ENCODE measurements around the gene DAB1.
"Not testable (repeated sequence)": the region's sequence is repeated elsewhere in the genome, so short reads cannot be mapped to it uniquely, and the experiment has no call there.

Gene DAB1

DNA sequence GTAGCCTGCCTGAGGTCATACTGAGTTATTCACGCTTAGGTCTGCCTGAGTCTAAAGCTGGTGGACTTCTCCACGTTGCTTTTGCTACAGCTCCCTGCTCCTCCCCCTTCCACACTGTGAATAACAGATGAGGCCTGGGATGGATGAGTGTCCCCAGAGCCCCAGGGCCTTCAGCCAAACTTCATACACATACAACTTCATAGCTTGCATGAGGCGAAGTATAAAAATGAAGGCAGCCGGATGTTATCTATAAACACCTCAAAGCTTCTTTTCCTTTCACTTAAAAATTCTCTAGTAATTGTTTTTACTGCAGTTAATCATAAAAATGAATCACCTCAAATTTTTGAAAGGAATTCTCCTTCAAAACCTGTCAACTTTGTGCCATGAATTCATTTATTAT, 70.2 kb downstream of the DAB1 start:
- no peak for DNase-seq

DNA sequence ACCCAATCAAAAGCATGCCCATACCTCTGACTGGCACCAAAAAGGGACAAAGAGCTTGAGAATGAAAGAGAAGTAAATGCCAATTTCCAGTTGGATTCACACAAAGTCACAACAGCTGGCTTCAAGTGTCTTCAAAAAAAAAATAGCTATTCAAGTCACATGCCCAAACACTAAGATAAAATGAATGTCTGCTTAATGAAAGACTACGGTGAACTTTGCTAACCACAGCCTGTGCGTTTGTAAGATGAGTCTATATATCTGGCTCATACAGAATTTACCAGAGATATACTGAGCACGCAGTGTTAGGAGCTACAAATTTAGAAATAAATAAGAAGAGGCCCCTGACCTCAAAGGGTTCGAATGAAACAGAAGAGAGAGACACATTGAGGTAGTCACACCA, 73.2 kb downstream of the DAB1 start:
- DNase-seq: no peak

DNA sequence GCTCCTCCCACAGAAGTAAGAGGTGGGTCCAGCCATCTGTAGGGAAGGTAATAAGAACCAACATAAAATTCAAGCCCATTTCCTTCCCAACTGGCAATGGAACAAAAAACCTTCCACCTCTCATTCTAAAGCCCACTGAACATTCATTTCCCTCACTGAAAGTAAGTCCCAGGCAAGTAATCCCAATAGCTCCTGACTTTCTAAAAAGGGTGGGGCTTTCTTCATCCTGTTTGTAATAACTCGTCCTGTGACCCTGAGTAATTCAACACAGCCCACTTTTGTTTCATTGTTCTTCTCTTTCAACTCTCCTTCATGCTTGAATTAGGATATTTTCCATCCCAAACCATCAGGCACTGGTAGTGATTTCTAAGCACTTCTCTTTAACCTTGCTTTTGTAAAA, 74.9 kb downstream of the DAB1 start:
- no peak for DNase-seq

DNA sequence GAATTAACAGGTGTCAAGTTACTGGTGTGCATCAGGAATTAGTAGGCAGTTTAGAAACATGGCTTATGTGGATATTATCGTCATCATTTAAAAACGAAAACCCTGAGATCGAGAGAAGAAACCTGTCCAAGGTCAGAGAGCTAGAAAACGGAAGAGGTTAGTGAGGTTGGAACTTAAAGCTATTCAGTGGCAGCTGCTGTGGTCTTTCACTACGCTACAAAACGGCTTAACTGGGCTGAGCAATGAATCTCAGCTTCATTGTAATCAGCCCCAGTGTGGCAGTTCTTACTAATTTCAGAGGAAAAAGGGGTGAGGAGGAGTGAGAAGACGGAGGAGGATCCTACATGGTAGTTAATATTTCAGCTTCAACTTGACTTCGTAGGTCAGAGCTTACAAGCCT, 77.9 kb downstream of the DAB1 start:
- no peak for DNase-seq

DNA sequence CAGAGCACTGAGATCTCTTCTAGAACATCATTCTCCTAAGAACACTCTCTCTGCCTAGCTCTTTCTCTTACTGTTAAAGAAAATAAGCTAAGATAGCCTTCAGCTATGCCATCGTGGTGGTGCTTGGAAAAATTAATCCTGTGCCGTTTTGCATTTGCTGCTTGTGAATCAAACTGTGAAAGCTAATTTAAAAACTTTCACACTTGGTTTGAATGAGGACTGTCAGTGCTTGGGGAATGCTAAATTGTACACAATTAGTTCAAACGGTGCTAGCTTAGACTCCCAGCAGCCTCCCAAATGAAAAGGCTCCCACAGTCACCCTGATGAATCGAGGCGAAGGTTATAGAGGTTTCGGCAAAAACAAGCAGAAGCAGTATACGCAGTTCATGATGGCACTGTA, 79.6 kb downstream of the DAB1 start:
- DNase-seq: no peak

DNA sequence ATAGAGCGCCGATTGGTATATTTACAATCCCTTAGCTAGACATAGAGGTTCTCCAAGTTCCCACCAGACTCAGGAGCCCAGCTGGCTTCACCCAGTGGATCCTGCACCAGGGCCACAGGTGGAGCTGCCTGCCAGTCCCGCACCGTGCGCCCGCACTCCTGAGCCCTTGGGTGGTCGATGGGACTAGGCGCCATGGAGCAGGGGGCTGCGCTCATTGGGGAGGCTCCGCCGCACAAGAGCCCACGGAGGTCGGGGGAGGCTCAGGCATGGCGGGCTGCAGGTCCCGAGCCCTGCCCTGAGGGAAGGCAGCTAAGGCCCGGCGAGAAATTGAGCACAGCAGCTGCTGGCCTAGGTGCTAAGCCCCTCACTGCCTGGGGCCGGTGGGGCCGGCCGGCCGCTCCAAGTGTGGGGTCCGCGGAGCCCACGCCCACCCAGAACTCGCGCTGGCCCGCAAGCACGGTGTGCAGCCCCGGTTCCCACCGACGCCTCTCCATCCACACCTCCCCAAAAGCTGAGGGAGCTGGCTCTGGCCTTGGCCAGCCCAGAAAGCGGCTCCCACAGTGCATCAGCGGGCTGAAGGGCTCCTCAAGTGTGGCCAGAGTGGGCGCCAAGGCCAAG, 80.5 kb downstream of the DAB1 start:
- not testable (repeated sequence) for DNase-seq

DNA sequence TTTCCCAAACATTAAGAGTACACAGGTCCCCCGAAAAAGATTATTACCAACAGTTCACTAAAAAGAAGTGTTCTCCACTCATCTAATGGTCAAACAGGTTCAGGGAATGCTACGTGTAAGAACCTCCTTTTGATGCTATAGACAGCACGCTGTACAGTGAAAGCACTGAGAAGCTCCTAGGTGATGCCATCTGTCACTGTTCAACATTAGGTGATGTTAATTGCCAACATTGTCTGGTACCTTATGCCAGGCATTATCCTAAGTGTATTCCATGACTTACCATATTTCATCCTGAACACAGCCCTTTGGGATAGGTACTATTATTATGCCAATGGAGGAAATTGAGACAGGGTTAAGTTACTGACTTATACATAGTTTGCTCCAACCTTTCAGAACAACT, 82.1 kb downstream of the DAB1 start:
- DNase-seq: no peak

DNA sequence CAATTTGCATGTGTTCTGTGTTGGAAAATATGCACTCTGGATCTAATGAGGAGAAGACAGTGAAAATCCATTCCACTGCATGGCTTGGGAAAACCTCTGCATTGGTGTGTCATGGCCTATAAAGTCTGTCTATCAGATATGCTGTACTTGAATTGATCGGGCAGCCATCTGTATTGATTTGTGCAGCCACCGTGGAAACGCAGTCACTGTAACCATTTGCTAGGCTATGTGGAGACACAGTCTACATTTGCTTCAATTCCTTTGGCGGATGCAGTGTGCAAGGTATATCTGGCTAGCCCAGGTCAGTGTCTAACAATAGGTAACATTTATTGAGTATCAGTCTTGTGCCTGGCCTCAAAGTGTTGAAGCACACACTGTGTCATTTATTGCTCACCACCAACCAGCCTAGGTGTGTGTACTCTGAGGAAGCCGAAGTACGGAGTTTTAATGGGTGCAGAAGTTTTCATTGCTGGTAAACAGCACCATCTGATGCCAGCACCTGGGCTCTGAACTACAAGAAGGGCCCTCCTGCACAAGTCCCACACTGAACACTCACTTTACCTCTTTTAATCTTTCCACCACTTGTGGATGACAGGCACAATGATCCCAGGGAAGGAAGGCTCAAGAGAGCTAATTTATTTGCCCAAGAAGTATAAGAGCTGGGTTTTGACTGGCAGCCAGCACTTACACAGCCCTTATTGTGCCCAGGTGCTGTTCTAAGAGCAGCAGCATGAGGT, 83.4 kb downstream of the DAB1 start:
- DNase-seq: no peak

DNA sequence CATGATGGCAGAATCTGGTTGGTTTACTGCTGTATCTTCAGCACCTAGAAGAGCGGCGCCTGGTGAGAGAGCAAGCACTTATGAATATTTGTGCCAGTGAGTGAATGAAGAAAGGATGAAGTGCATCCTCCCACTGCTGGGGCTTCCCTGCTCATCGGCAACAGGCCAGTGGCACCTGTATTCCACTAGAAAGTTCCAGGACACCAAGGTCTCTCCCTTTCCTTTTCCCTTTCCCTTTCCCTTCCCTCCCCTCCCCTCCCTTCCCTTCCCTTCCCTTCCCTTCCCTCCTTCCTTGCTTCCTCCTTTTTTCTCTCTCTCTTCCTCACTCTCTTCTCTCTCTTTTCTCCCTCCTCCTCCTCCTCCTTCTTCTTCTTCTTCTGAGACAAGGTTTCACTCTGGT, 86.2 kb downstream of the DAB1 start:
- no peak for DNase-seq

DNA sequence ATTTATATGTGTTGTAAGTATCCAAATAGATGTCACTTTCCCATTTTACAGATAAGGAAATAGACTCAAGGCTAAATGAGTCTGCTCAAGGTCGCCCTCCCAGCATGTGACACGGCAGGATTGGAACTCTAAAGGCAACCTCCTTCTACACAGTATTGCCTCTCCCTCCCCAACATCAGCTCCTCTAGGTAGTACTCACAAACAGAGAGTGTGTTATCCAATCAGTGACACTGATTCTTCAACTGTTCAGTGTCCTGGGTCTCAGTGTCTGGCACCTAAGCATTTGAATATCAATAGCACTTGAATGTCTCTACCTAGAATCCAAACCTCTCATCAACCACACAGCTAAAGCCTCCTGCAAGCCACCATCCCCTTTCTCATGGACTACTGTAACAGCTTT, 87.1 kb downstream of the DAB1 start:
- no peak for DNase-seq

DNA sequence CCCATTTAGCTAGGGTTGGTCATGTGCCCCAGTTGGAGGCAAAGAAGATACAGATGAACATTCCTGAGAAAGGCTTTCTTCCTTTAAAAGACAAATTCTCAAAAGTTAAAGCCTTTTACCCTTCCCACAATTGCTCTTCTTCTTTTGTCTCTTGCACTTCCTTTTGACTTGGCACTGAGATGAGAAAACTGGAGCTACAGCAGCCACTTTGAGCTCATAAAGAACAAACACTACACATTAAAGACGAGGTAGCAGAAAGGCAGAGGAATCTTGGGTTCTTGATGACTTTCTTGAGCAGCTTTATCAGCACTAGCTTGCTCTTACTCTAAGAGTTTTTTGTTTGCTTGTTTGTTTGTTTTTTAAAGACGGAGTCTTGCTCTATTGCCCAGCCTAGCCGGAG, 92.2 kb downstream of the DAB1 start:
- DNase-seq: no peak

DNA sequence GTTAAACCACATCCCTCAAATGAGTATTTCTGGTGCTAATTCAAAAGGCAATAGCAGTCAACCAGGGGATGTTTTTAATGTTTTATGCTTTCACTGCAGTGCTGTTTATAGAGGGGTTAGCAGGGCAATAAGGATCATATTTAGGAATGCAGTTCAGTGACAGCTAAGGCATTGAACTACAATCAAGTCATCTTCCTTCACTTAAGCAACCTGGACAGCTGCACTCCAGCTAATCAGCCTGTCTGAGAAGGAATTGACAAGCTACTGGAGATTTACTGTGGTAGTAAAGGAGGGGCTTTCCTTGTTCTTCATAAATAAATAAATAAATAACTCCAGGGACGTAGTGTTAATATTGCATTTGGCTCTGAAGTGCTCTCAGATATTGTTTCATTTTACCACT, 93.9 kb downstream of the DAB1 start:
- DNase-seq: no peak

DNA sequence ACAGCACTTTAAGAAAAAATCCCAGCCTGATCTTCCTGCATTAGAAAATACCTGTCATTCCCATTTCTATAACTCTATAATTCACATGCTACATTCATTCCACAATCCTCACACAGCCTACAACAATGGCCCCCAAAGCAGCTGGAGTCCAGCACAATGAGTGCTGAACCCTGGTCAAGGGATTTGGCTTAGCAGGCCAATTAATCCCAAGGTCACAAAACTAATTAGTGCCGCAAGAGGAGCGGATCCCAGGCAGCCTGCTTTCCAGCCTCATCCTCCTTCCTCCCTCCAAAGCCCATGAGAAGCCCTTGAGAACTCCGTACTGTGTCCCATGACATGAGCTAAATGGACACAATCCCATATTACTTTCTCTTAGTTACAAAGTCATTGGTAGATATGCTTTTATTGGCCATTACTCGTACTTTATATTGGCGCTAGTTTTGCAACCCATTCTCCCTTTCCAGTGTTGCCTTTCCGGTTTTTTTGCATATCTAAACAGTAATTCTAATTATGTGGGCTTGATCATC, 94.8 kb downstream of the DAB1 start:
- no peak for DNase-seq

DNA sequence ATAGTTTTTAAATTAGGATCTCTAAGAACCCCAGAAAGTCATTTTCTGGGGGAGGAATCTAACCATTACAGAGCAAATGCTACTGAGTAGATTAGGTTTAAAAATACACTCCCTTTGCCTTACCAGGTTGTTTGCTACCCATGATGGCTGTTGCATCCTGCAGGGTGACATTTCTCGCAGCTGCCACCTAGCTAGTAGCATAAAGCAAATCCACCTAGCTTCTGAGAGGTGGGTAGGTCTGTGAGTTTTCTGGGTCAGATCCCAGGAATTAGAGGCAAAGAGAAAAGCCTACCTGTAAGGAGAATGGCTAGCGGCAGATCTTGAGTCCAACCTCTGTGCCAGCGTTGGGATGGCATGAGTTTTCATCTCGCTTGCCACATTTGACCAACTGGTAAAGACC, 95.9 kb downstream of the DAB1 start:
- no peak for DNase-seq

DNA sequence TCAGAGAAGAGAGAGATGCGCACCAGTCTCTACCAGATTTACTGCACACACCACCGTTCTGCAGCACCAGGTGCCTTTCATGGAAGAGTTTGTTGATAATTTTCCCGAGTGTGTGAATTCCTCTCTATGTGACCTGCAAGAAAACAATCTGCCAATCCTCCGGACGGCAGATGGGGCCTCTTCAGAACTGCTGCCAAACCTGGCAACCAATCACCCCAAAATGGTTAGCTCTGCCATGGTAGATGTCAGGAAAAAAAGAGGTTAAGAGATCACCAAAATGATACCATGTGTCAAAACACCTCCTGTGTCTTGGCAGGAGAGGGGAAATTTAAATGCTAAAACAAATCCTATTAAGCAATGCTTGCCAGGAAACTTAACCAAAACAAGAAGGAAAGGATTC, 96.5 kb downstream of the DAB1 start:
- DNase-seq: no peak

DNA sequence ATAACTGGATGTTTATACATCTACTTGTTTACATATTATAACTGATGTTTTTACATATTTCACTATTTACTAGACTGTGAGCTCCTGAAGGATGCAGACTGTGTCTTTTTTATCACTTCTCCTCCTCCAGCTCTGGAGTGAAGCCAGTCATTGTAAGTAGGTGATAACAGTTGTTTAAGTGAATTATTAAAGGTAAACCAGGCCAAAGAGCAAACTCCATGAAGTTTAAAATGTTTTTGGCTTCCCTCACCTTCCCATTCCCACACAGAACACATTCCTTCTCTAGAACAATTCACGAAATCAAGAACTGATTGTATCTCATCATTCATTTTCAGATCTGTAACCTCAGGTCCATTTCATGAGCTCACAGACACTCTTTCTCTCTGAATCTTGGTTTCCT, 98.3 kb downstream of the DAB1 start:
- DNase-seq: no peak

DNA sequence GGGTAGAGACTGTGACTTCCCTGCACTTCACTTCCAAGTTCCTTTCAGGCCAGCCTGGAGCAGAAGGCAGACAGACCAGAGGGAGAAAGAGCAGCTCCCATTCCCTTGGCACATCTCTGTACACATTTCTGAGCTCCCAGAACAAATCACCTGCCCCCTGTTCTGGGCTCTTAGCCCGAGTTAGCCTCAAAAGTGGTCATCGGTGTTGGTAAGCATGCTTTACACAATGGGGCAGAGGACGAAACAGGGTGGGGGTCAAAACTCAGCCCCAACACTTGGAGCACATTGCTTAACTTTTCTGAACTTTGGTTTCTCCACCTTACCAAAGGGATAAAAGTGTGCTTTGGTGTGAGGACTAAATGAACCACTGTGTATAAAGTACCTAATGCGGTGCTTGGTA, 98.7 kb downstream of the DAB1 start:
- no peak for DNase-seq

DNA sequence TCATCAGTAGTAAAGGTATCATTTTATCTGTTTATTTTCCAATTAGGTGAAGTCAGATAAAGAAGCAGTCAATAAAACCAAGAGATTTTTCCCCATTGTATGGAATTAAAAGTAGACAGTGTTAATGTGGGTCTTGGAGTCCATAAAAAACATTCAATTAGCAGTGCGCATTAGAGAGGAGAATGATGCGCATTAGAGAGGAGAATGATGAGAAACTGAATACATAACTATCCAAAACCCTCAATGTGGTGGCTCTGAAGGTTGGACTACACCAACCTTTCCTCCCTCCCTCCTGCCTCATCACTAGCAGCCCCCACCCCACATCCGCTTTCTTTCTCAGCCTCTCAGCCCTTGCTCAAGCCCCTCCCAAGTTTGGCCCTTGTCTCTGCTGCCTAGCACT, 99.5 kb downstream of the DAB1 start:
- DNase-seq: no peak

DNA sequence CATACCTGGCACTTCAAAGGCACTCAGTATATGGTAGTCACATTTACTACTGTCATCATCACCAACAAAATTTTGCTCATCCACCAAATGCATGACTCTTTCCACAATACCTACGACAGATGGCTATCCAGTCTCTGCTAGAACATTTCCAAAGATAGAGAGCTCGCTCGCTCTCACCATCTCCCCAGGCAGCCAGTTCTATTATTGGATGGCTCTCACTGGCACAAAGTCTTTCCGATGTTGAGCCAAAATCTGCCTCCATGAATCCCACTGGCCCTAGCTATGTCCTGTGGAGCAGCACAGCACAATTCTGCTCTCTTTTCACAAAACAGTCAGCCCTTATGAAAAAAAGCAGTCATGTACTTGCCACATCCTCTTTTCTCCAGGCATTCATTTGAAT, 102.1 kb downstream of the DAB1 start:
- DNase-seq: no peak

DNA sequence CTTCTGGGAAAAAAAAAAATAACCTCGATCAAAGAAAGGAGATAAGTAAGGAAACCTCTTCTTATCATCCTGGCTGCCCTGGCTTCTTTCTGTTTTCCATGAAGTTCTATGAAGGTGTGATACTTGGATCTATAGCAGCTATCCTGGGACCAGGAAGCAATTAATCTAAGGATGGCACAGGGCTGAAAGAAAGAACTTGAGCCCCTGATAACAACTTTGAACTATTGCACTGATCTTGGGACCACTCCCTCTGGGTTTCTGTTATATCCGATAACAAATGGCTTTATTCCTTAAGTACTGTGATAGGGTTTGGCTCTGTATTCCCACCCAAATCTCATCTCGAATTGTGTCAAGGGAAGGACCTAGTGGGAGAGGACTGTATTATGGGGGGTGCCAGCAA, 104.1 kb downstream of the DAB1 start:
- no peak for DNase-seq

DNA sequence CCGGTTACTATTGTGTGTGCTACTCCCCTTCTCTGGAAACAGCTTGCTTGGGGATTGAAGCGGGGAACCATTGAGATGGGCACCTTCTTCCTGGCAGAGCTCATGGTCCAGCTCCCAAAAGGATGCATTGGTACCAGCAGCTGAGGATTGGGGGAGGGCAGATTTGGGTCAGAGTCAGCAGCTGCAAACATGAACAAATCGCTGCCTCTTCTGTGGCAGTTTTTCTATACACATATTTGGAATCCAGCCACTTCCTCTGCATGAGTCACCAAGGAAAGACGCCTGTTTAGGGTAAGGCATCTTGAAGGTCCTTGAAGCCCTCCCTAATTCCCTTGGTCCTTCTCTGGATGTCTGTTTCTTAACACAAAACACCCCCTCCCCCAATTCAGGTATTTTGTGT, 104.7 kb downstream of the DAB1 start:
- no peak for DNase-seq

DNA sequence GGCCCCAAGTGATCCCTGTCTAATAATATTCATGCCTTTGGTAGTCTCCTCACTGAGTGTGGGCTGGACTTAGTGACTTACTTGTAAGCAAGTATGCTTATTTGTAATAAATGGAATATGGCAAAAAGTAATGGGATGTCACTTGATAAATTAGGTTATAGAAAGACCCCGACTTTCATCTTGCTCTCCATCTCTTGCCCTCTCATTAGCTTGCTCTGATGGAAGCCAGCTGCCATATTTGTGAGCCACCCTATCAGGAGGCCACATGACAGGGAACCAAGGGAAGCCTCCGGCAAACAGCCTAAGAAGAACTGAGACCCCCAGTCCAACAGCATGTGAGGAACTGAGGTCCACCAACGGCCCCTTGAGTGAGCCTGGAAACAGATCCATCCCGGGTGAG, 107.0 kb downstream of the DAB1 start:
- DNase-seq: no peak

DNA sequence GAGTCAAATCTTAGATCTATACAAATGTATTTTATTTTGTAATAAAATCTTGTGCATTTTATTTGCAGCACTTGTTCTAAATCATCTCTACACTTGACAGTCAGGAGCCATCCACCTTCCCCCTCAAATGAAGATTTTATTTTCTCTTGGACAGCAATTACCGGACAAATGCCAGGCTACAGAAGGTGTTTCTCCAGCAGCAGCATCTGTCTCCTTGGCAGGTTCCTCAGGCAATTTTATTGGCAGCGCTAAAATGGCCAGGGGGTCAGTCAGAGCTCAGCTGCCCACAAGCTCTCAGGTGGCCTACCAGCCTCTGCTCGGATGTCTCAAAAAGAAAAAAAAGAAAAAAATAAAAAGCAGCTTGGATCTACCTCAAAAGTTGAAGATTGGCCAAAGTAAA, 107.6 kb downstream of the DAB1 start:
- DNase-seq: no peak

DNA sequence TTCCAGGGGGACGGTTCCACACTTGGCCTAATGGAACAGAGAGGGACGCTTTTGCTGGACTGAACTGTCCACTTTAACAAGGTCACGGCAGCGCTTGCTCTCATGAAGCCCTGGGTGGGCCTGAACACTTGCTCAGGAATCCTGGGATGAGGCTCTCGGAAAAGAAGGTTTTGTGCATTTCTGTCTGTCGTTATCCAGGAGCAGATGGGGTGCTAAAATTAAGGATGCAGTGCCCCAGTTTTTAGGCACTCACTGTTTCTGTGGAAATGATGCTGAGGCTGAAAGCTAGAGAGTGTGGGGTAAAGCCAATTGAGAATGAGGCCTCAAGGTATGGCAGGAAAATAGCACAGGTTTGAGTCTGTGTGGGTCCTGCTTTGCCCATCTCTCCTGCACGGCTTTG, 111.0 kb downstream of the DAB1 start:
- DNase-seq: no peak

DNA sequence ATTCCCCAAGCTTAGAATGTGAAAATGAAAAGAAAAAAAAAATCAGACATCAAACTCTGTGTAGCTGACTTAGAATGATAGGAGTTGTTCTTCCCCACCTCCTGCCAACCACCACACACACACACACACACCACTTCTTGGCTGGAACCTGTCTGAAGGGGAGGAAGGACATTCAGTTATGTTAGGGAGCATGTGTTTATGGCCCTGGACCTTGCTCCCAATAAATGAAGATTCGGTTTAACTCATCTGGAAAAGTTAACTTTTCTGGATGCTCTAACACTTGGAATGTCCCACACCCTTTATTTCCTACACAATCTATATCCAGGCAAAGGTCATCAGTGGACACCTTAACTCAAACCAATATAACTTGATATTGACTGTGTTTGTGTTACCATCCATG, 112.4 kb downstream of the DAB1 start:
- DNase-seq: no peak

Data from MV-4-11 (cell line).